Lower leg skin (tissue), 4 donors: Measurements from ENCODE around the gene RHEBL1. TPM values are rescaled to one million over a fixed set of nuclear protein-coding genes. Genes with fewer than 3 reads are reported as not detected.

Source experiments
- DNase-seq, 2 donors: peaks; one replicate each; pipeline ENCODE4 v3.0.0-alpha.2; 2019; ENCODE audit warnings: low spot score in 2 of 2
- H3K4me3 ChIP-seq: fragments of 200-600 bp; sonication (generic); 2 replicates; pipeline ENCODE4 v1.5.1; 2017; ENCODE audit warnings: mild to moderate bottlenecking, low read depth; ENCODE audit not compliant: poor library complexity, severe bottlenecking
- POLR2A ChIP-seq, 2 donors: fragments of 450-650 bp; IDR thresholded peaks; one replicate each; pipeline ENCODE4 v1.6.1; 2016 to 2017; ENCODE audit warnings: antibody characterized with exemption in 2 of 2, mild to moderate bottlenecking in 1 of 2, moderate library complexity in 1 of 2
- WGBS, 2 donors: methylation state at CpG; one replicate each; pipeline ENCODE4 v1.1.5; 2018; 5-methylcytosine and 5-hydroxymethylcytosine counted together
- intact Hi-C: fragments of 100-400 bp; cut with DNase I; formaldehyde crosslinking; loops from one replicate; pipeline ENCODE4 v1.15.0; 2023; ENCODE audit warnings: low total_unique reads
- total RNA-seq, 4 donors: library from RNA; depleted of rRNA; stranded (reverse); fragments of >200 nt; gene quantifications; one replicate each; pipeline ENCODE4 v1.1.0, GENCODE V29; 2016
- TF ChIP-seq, protein P1 (sequence below), 3 donors: fragments of 450-650 bp; IDR thresholded peaks; one replicate each; pipeline ENCODE4 v1.5.1; 2016; ENCODE audit warnings: antibody characterized with exemption in 3 of 3, mild to moderate bottlenecking in 3 of 3, moderate library complexity in 2 of 3

The RHEBL1 gene
- total RNA-seq, 4 donors from 2014 or later: 1.4 to 2.1 (median 1.9) TPM

DNA sequence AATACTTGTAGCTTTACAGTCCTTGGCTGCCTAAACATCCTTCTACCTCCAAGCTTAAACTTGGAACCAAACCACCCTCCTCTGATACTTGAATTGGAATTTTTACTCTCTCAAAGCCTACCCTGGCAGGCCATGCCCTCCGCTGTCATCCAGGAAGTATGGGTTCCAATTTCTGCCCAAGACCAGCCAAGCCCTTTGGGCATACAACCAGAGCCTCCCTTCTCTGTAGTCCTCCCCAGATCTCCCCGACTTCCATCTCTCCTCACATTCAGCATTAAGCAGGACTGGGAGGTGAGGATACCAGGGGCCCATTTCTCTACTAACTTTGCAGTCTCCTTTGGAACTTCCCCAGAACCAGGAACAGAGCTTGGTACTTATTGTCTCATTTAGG lies 25.2 kb upstream of the RHEBL1 start:
- intact Hi-C loops: no loop called here
- no peak for DNase-seq
- no peak overlapping the region for H3K4me3 ChIP-seq
- WGBS, 2 donors: 47 to 54% methylated on average over 2 of the region's 2 CpGs
- TF ChIP-seq POLR2A (IDR thresholded peaks at IDR 0.05): no peak
- TF ChIP-seq, protein P1, sequence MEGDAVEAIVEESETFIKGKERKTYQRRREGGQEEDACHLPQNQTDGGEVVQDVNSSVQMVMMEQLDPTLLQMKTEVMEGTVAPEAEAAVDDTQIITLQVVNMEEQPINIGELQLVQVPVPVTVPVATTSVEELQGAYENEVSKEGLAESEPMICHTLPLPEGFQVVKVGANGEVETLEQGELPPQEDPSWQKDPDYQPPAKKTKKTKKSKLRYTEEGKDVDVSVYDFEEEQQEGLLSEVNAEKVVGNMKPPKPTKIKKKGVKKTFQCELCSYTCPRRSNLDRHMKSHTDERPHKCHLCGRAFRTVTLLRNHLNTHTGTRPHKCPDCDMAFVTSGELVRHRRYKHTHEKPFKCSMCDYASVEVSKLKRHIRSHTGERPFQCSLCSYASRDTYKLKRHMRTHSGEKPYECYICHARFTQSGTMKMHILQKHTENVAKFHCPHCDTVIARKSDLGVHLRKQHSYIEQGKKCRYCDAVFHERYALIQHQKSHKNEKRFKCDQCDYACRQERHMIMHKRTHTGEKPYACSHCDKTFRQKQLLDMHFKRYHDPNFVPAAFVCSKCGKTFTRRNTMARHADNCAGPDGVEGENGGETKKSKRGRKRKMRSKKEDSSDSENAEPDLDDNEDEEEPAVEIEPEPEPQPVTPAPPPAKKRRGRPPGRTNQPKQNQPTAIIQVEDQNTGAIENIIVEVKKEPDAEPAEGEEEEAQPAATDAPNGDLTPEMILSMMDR (IDR thresholded peaks at IDR 0.05): no peak

DNA sequence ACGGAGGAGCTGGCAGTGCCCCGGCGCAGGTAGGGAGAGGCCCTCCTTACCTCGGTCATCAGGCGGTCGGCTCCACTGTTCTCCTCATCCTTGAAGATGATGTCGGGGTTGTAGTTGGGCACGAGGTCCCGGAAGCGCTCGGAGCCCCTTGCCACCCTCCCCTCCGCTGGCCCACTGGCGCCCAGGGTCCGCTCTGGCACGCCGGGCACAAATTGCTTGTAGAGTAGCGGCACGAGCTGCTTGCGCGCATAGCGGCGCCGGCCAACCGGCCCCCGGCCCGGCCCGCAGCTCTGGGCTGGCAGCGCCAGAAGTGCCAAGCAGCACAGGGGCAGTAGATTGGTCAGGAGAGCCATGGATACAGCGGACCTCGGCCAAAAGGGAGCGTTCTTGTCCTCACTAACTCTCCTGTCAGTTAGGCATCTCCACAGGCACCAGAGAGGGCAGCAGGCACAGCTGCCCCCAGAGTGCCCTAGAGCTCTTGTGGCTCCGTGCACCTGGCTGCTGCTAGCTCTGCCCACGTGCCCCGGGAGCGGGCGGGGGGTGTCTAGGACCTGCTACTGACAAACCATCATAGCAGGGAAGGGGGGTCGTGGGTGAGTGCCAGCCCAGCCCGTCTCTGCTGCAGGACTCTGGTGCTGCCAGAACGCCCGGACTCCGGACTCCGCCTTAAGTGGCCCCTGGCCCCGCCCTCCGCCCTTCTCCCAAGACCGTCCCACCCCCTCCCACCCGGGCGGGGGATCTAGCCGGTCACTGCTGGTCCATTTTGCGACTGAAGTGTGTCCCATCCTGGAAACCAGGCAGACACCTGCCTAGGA lies 24.6 kb upstream of the RHEBL1 start, which contains the start of gene DHH:
Gene DHH (minus strand): TSS at position 642 of the 815 bp plus-strand sequence. CDS start 289 bp downstream, at position 353.
- no peak for DNase-seq
- TF ChIP-seq POLR2A (IDR thresholded peaks at IDR 0.05): no peak
- TF ChIP-seq, protein P1 (IDR thresholded peaks at IDR 0.05): no peak
- H3K4me3 ChIP-seq: no peak within 1 kb of the TSS
- WGBS, 2 donors: 2 to 3% methylated on average over 20 to 23 of the region's 49 CpGs
- intact Hi-C loops: no loop called here

DNA sequence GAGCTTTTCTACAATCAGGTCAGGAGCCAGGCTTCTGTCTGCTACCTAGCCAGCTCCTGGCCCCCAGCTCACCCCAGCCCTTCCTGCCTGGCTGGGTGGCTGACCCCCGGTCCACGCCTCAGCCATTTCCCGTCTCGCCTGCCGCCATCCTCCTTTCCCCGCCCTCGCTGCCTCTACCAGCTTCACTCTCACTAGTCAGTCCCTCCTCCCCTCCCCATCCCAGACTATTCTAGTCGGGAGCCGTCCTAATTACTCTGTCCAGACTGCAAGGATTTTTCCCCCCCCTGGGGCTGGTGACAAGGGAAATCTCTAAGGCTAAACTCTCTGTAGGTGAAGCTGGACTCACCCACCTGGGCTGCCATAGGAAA lies 24.0 kb upstream of the RHEBL1 start:
- intact Hi-C loops: no loop called here
- H3K4me3 ChIP-seq: no peak overlapping the region
- TF ChIP-seq POLR2A (IDR thresholded peaks at IDR 0.05): no peak
- TF ChIP-seq, protein P1 (IDR thresholded peaks at IDR 0.05): no peak
- DNase-seq: no peak
- 4 to 6% methylated on average over 9 of the region's 9 CpGs for WGBS, 2 donors

DNA sequence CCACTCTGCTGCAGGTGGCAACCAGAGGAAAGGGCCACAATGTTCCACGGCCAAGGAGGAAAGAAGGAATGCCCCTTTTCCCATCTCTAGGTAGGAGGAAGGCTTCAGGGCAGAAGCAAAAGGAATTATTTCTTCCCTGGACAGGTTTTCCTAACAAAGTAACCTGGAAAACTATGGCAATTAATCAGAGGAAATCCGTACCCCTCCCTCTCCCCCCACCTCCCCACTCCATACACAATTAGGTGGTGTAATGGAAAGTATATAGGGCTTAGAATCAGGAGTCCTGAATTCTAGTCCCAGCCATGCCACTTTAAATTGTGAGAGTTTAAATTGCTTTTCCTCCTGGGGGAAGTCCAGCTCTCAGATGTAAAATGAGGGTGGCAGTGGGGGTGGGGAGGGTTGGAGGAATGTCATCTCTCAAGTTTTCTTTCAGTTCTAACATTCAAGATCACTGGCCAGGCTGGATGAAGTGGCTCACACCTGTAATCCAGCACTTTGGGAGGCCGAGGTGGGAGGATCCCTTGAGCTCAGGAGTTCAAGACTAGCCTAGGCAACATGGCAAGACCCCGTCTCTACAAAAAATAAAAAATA lies 23.1 kb upstream of the RHEBL1 start:
- DNase-seq: no peak
- no peak overlapping the region for H3K4me3 ChIP-seq
- no peak for TF ChIP-seq POLR2A (IDR thresholded peaks at IDR 0.05)
- TF ChIP-seq, protein P1 (IDR thresholded peaks at IDR 0.05): no peak
- intact Hi-C loops: no loop called here
- 55 to 60% methylated on average over 4 of the region's 4 CpGs for WGBS, 2 donors

DNA sequence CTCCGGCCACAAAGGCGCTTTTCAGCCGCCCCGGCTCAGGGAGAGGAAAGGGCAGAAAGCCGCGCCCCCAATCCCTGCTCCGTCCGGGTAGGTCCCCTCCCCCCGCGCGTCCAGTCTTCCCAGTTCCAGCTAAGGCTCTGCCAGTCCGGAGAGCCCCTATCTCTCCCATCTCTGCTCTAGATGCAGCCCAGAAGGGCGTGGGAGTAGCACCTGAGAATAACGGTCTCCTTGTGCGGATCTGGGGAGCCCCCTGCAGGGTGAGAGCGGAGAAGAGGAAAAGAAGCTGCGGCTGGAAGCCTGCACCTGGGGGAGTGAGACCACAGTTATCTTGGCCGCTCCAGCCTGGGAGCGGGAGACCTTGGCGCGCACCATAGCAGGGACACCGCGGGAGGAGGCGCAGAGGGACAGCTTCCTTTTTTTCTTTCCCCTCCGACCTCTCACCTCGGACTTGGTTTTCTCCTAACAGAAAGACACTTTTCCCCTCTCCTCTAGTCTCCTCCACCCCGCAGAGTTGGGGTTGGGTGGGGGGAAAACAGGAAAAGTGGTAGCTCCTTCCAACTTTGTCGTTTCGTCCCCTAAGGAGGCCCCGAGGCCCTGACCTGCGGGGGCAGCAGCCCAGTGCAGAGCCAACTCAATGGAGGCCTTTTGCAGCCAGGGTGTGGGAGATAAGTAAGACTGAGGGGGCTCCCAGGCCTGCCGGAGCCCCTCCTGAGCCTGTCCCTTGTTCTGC lies 22.5 kb upstream of the RHEBL1 start:
- H3K4me3 ChIP-seq: no peak overlapping the region
- TF ChIP-seq, protein P1 (IDR thresholded peaks at IDR 0.05): no peak
- no peak for TF ChIP-seq POLR2A (IDR thresholded peaks at IDR 0.05)
- intact Hi-C loops: no loop called here
- WGBS, 2 donors: 8 to 16% methylated on average over 18 to 30 of the region's 32 CpGs
- DNase-seq: no peak
